KMS-11 (cell line): ENCODE data around the gene TCP1.
"Not testable (repeated sequence)": the region's sequence is repeated elsewhere in the genome, so short reads cannot be mapped to it uniquely, and the experiment has no call there.

Experiments
- H2AFZ ChIP-seq: fragments of 200-600 bp; sonication (generic); 2 replicates; pipeline ENCODE4 v1.6.1; 2016; ENCODE audit warnings: antibody characterized with exemption, mixed run types, low read depth
- H3K27ac ChIP-seq: fragments of 200-600 bp; sonication (generic); 2 replicates; pipeline ENCODE4 v1.6.1; 2016; ENCODE audit warnings: mild to moderate bottlenecking, mixed run types
- H3K27me3 ChIP-seq: fragments of 200-600 bp; sonication (generic); 2 replicates; pipeline ENCODE4 v1.6.1; 2017; ENCODE audit warnings: mild to moderate bottlenecking, low read depth, mixed run types, moderate library complexity; ENCODE audit not compliant: insufficient read depth
- H3K36me3 ChIP-seq: fragments of 200-600 bp; sonication (generic); 2 replicates; pipeline ENCODE4 v1.6.1; 2017; ENCODE audit warnings: mild to moderate bottlenecking, mixed run types; ENCODE audit not compliant: insufficient read depth
- H3K4me1 ChIP-seq: fragments of 200-600 bp; sonication (generic); 2 replicates; pipeline ENCODE4 v1.6.1; 2016; ENCODE audit warnings: mild to moderate bottlenecking, low read depth, mixed run types; ENCODE audit not compliant: poor library complexity, severe bottlenecking
- H3K4me2 ChIP-seq: fragments of 200-600 bp; sonication (generic); 2 replicates; pipeline ENCODE4 v1.7.0; 2016; ENCODE audit warnings: mild to moderate bottlenecking, mixed run types
- H3K4me3 ChIP-seq: fragments of 200-600 bp; sonication (generic); IDR thresholded peaks from 2 replicates; pipeline ENCODE4 v1.6.1; 2017; ENCODE audit warnings: low read depth, low read length, mixed read lengths; ENCODE audit not compliant: insufficient read depth
- H3K79me2 ChIP-seq: fragments of 200-600 bp; sonication (generic); 2 replicates; pipeline ENCODE4 v1.6.1; 2016; ENCODE audit warnings: low read depth, mixed run types; ENCODE audit not compliant: insufficient read depth
- H3K9ac ChIP-seq: fragments of 200-600 bp; sonication (generic); 2 replicates; pipeline ENCODE4 v1.6.1; 2016; ENCODE audit warnings: mild to moderate bottlenecking, mixed run types
- H4K20me1 ChIP-seq: fragments of 200-600 bp; sonication (generic); 2 replicates; pipeline ENCODE4 v1.6.1; 2016; ENCODE audit warnings: mild to moderate bottlenecking, mixed run types; ENCODE audit not compliant: insufficient read depth
- CTCF ChIP-seq: fragments of 200-600 bp; sonication (generic); conservative IDR thresholded peaks from 2 replicates; pipeline ENCODE4 v1.6.1; 2017; ENCODE audit warnings: low read depth, mild to moderate bottlenecking, antibody characterized with exemption, low read length, moderate library complexity, mixed read lengths

TCP1 gene

GRCh38 chr6:159819932-159820640 lies 30.7 kb upstream of the TCP1 start:
- no peaks in the 10 kb centered on the region for H3K27me3 ChIP-seq
- no peak overlapping the region for H3K9ac ChIP-seq
- H3K4me1 ChIP-seq: no peaks in the 10 kb centered on the region
- TF ChIP-seq CTCF: no peak
- no peaks in the 10 kb centered on the region for H4K20me1 ChIP-seq
- H3K4me3 ChIP-seq: no peak overlapping the region
- no peaks in the 10 kb centered on the region for H3K36me3 ChIP-seq
- no peaks in the 10 kb centered on the region for H3K79me2 ChIP-seq
- H3K27ac ChIP-seq: no peak overlapping the region
- H2AFZ ChIP-seq: no peak overlapping the region
- no peak overlapping the region for H3K4me2 ChIP-seq

- H3K79me2 ChIP-seq: no peaks in the 10 kb centered on the region
These were observed 29.7 kb upstream of the TCP1 start for GRCh38 chr6:159819098-159819497.

GRCh38 chr6:159817951-159818739 lies 28.7 kb upstream of the TCP1 start:
- Histone ChIP-seq H3K79me2 (no peaks in the 10 kb centered on the region), H3K4me3 (no peak overlapping the region), H4K20me1 (no peaks in the 10 kb centered on the region), H3K4me1 (no peaks in the 10 kb centered on the region), H3K36me3 (no peaks in the 10 kb centered on the region), H3K27ac (no peak overlapping the region), H2AFZ (no peak overlapping the region), H3K27me3 (no peaks in the 10 kb centered on the region), H3K4me2 (no peak overlapping the region), H3K9ac (no peak overlapping the region)
- TF ChIP-seq CTCF: no peak

More at GRCh38 chr6:159819098-159819497, 29.7 kb upstream of the TCP1 start:
- no peak overlapping the region for H2AFZ ChIP-seq
- no peak overlapping the region for H3K4me3 ChIP-seq
- no peak overlapping the region for H3K9ac ChIP-seq
- H3K36me3 ChIP-seq: no peaks in the 10 kb centered on the region
- no peaks in the 10 kb centered on the region for H3K27me3 ChIP-seq
- no peak for TF ChIP-seq CTCF
- H3K4me1 ChIP-seq: no peaks in the 10 kb centered on the region
- H3K4me2 ChIP-seq: no peak overlapping the region
- no peak overlapping the region for H3K27ac ChIP-seq
- no peaks in the 10 kb centered on the region for H4K20me1 ChIP-seq

GRCh38 chr6:159816775-159817174 lies 27.4 kb upstream of the TCP1 start:
- H3K79me2 ChIP-seq, H2AFZ ChIP-seq, H3K27ac ChIP-seq, H3K4me2 ChIP-seq, H3K4me3 ChIP-seq, H3K27me3 ChIP-seq, H3K4me1 ChIP-seq, H4K20me1 ChIP-seq, H3K9ac ChIP-seq, H3K36me3 ChIP-seq: not testable (repeated sequence)

- Histone ChIP-seq H2AFZ (no peak overlapping the region), H4K20me1 (no peaks in the 10 kb centered on the region), H3K79me2 (no peaks in the 10 kb centered on the region), H3K27ac (no peak overlapping the region), H3K4me3 (no peak overlapping the region), H3K27me3 (no peaks in the 10 kb centered on the region), H3K4me2 (no peak overlapping the region), H3K4me1 (no peaks in the 10 kb centered on the region), H3K9ac (no peak overlapping the region), H3K36me3 (no peaks in the 10 kb centered on the region)
- TF ChIP-seq CTCF: no peak
These were observed 26.0 kb upstream of the TCP1 start for GRCh38 chr6:159815410-159815809.
